ENCODE results near the gene ZBTB5. TPM values are rescaled to one million over a fixed set of nuclear protein-coding genes. Genes with fewer than 3 reads are reported as not detected.

Gene ZBTB5
- total and polyA plus RNA-seq, 8 donors: 2.2 to 16.5 (median 6.7) TPM; not detected in 1

DNA sequence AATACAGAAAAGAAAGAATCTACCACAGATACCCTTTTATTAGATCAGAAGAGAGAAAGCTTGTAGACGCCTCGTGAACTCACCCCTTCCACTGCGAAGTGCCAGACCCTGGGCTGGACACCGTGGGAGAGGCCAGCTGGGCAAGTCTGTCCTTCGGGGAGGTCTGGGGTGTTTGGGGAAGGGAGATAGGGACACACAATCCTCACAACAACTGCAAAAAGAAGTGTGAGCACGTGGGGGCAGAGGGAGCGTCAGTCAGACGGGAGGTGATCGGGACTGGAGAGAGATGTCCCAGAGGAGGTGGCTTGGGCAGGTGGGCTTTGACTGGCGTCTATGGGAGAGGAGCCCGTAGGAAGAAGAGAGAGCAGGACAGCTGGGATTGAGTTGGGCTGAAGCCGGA is 70.0 kb downstream of the ZBTB5 start:
- Histone ChIP-seq H3K4me3 (no peak overlapping the region), H3K36me3 (no peaks in the 10 kb centered on the region), H3K4me1 (no peaks in the 10 kb centered on the region), H3K9me3 (no peaks in the 10 kb centered on the region), H3K27me3 (no peaks in the 10 kb centered on the region), H3K27ac (no peak overlapping the region)
- TF ChIP-seq POLR2AphosphoS5 (IDR thresholded peaks at IDR 0.05): no peak
- DNase-seq: no peak
- WGBS, 5 donors: 54 to 63% (median 61%) methylated on average over 12 of the region's 12 CpGs
- intact Hi-C loops (cut with DNase I; ENCODE audit: low total_unique reads): no loop called here

DNA sequence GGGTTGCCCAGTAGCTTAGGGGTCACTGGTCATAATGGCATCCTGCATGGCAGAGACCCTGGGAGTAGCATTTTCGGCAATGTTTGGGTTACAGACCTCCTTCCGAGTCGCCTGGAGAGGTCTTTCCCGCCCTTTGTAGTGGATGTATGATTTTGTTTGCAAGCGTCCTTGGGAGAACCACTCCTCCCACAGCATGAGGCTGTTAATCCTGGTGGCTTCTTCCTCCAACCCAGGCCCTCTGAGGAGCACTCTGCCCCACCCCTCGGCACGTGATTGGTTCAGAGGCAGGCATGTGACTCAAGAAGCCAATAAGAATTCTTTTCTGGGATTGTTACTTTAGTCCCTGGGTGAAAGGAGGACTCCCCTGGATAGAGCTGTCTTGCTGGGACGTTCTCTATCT is 73.0 kb downstream of the ZBTB5 start:
- no peak overlapping the region for H3K27ac ChIP-seq
- no peak for DNase-seq
- TF ChIP-seq POLR2A (IDR thresholded peaks at IDR 0.05): no peak
- TF ChIP-seq POLR2AphosphoS5 (IDR thresholded peaks at IDR 0.05): no peak
- no peak for TF ChIP-seq EP300 (IDR thresholded peaks at IDR 0.05)
- TF ChIP-seq, protein P1, sequence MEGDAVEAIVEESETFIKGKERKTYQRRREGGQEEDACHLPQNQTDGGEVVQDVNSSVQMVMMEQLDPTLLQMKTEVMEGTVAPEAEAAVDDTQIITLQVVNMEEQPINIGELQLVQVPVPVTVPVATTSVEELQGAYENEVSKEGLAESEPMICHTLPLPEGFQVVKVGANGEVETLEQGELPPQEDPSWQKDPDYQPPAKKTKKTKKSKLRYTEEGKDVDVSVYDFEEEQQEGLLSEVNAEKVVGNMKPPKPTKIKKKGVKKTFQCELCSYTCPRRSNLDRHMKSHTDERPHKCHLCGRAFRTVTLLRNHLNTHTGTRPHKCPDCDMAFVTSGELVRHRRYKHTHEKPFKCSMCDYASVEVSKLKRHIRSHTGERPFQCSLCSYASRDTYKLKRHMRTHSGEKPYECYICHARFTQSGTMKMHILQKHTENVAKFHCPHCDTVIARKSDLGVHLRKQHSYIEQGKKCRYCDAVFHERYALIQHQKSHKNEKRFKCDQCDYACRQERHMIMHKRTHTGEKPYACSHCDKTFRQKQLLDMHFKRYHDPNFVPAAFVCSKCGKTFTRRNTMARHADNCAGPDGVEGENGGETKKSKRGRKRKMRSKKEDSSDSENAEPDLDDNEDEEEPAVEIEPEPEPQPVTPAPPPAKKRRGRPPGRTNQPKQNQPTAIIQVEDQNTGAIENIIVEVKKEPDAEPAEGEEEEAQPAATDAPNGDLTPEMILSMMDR (IDR thresholded peaks at IDR 0.05): no peak
- no peak overlapping the region for H3K4me3 ChIP-seq
- no peaks in the 10 kb centered on the region for H3K4me1 ChIP-seq
- no peaks in the 10 kb centered on the region for H3K27me3 ChIP-seq
- no peaks in the 10 kb centered on the region for H3K9me3 ChIP-seq
- no peaks in the 10 kb centered on the region for H3K36me3 ChIP-seq
- intact Hi-C loops (cut with DNase I; ENCODE audit: low total_unique reads): no loop called here
- WGBS, 5 donors: 70 to 82% (median 75%) methylated on average over 5 to 8 of the region's 8 CpGs

DNA sequence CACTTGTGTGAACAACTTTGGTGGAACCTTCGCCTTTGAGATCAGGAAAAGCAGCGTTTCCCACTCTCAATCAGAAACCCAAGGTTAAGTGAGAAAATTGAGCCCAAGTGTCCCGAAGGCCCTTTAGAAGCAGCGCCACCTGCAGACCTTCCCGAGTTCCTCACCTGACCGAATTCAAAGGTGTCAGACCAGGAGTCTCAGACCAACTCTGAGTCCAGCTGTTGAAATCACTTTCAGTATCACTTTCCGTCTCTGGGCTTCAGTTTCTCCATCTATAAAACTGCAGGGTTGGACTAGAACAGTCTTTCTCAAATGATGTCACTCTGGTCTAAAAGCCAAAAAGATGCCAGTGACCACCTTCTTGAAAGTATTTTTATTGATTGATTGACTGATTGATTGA is 74.5 kb downstream of the ZBTB5 start:
- no peaks in the 10 kb centered on the region for H3K36me3 ChIP-seq
- WGBS, 5 donors: 23 to 37% (median 26%) methylated on average over 7 of the region's 7 CpGs
- H3K27ac ChIP-seq: no peak overlapping the region
- H3K9me3 ChIP-seq: no peaks in the 10 kb centered on the region
- TF ChIP-seq, protein P1 (IDR thresholded peaks at IDR 0.05): peak in 2 of 7 experiments; percentile 45 to 48
- TF ChIP-seq EP300 (IDR thresholded peaks at IDR 0.05) (no peak), POLR2A (IDR thresholded peaks at IDR 0.05) (no peak), POLR2AphosphoS5 (IDR thresholded peaks at IDR 0.05) (no peak)
- peak; percentile 67 to 69 for DNase-seq
- H3K27me3 ChIP-seq: no peaks in the 10 kb centered on the region
- no peak overlapping the region for H3K4me3 ChIP-seq
- intact Hi-C loops (cut with DNase I; ENCODE audit: low total_unique reads): no loop called here
- no peaks in the 10 kb centered on the region for H3K4me1 ChIP-seq

Other genes starting within 250 kb of the ZBTB5 start
- 100 to 1,000 TPM in 1 of 5 donors, 10 to 100 TPM in 4; 48.7 to 107 (median 76.8) TPM for gene GRHPR, start 42.8 kb downstream of the ZBTB5 start, total RNA-seq
- gene GRHPR, start 42.8 kb downstream of the ZBTB5 start, polyA plus RNA-seq: 100 to 1,000 TPM in 1 of 3 donors, 10 to 100 TPM in 2; 76.3 to 111 (median 86.0) TPM
- gene POLR1E, start 20.5 kb upstream of the ZBTB5 start, total RNA-seq: 10 to 100 TPM in 4 of 5 donors, 1 to 10 TPM in 1; 5.5 to 26.4 (median 19.8) TPM
- gene POLR1E, start 20.5 kb upstream of the ZBTB5 start, polyA plus RNA-seq: 10 to 100 TPM; 14.8 to 21.5 (median 17.3) TPM
- gene FBXO10, start 110.9 kb upstream of the ZBTB5 start, total RNA-seq: 1 to 10 TPM in 3 of 5 donors, under 1 TPM in 2; 0.43 to 6.2 (median 2.9) TPM
- gene FBXO10, start 110.9 kb upstream of the ZBTB5 start, polyA plus RNA-seq: 1 to 10 TPM in 2 of 3 donors, under 1 TPM in 1; 0.61 to 2.2 (median 1.9) TPM
- gene TOMM5, start 127.1 kb upstream of the ZBTB5 start, total RNA-seq: 100 to 1,000 TPM in 2 of 5 donors, 10 to 100 TPM in 3; 29.3 to 156 (median 55.8) TPM
- 100 to 1,000 TPM; 115 to 173 (median 169) TPM for gene TOMM5, start 127.1 kb upstream of the ZBTB5 start, polyA plus RNA-seq
- under 1 TPM in 3 of 5 donors, not detected in 2; under 0.01 to 0.18 (median 0.14) TPM for gene FRMPD1, start 185.5 kb upstream of the ZBTB5 start, total RNA-seq
- under 1 TPM in 1 of 3 donors, not detected in 2; 0.05 TPM for gene FRMPD1, start 185.5 kb upstream of the ZBTB5 start, polyA plus RNA-seq